Measurements from ENCODE around the gene PMPCA.

DNA sequence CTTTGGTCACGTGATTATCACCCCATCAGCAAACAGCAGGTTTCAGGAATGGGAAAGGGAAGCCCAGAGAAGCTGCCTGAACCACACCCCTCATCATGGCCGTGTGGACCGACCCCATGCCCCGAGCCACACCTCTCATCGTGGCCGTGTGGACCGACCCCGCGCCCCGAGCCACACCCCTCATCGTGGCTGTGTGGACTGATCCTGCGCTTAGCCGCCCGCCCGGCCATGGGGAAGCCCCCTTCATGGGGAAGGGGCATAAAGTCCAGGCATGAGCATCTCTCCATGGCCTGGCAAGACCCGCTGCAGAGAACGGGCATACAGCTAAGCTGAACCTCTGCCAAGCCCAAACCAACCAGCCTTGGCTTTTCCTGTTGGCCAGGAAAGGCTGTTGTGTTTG, 16.9 kb upstream of the PMPCA start:
- TF ChIP-seq SIN3A (IDR thresholded peaks at IDR 0.05; ENCODE audit: low read depth) = no peak
- TF ChIP-seq, protein P1, sequence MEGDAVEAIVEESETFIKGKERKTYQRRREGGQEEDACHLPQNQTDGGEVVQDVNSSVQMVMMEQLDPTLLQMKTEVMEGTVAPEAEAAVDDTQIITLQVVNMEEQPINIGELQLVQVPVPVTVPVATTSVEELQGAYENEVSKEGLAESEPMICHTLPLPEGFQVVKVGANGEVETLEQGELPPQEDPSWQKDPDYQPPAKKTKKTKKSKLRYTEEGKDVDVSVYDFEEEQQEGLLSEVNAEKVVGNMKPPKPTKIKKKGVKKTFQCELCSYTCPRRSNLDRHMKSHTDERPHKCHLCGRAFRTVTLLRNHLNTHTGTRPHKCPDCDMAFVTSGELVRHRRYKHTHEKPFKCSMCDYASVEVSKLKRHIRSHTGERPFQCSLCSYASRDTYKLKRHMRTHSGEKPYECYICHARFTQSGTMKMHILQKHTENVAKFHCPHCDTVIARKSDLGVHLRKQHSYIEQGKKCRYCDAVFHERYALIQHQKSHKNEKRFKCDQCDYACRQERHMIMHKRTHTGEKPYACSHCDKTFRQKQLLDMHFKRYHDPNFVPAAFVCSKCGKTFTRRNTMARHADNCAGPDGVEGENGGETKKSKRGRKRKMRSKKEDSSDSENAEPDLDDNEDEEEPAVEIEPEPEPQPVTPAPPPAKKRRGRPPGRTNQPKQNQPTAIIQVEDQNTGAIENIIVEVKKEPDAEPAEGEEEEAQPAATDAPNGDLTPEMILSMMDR (IDR thresholded peaks at IDR 0.05 in 2 of 3, conservative IDR thresholded peaks at IDR 0.05 in 1 of 3; ENCODE audit: borderline replicate concordance in 1 of 3, insufficient read depth in 1 of 3, low read depth in 2 of 3, low read length in 2 of 3) = no peak
- no peak for TF ChIP-seq SRF (IDR thresholded peaks at IDR 0.05; ENCODE audit: low read depth)
- no peak for TF ChIP-seq RAD21 (IDR thresholded peaks at IDR 0.05; ENCODE audit: low read depth)
- no peak for TF ChIP-seq EZH2 (IDR thresholded peaks at IDR 0.05)
- TF ChIP-seq POLR2AphosphoS5 (IDR thresholded peaks at IDR 0.05; ENCODE audit: low read depth, low read length) = no peak
- TF ChIP-seq JUND (IDR thresholded peaks at IDR 0.05) = no peak
- TF ChIP-seq, protein P2, sequence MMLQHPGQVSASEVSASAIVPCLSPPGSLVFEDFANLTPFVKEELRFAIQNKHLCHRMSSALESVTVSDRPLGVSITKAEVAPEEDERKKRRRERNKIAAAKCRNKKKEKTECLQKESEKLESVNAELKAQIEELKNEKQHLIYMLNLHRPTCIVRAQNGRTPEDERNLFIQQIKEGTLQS (IDR thresholded peaks at IDR 0.05) = no peak
